ENCODE data around the gene ASXL1. TPM values are rescaled to one million over a fixed set of nuclear protein-coding genes. Genes with fewer than 3 reads are reported as not detected.

Gene ASXL1
- total and polyA plus RNA-seq, 9 of the 15 experiments (the other 6 are each of a cell fraction or from before 2014, with no cell fraction given), result 6.5 to 65.3 (median 32.3) TPM

GRCh38 chr20:32319100-32319499 is 39.0 kb upstream of the ASXL1 start:
- 73% methylated on average over 6 of the region's 6 CpGs for WGBS (ENCODE audit: insufficient coverage, low coverage, missing lambda C conversion rate)
- H3K36me3 ChIP-seq (ENCODE audit: control insufficient read depth, insufficient read depth, low read length), result peaks cover 13% of the 10 kb centered on the region; the same call in 2 of the 3 replicates

GRCh38 chr20:32320305-32320704 is 37.8 kb upstream of the ASXL1 start:
- Histone ChIP-seq H3K9ac (ENCODE audit: insufficient read depth in 1 of 2, low read depth in 2 of 2, low read length in 2 of 2) (no peak overlapping the region), H3K4me3 (no peak overlapping the region), H3K27me3 (ENCODE audit: control insufficient read depth in 2 of 2, insufficient read depth in 2 of 2, low read length in 2 of 2) (no peaks in the 10 kb centered on the region), H4K20me1 (replicated peaks; ENCODE audit: control insufficient read depth, insufficient read depth, low read length) (no peaks in the 10 kb centered on the region), H3K9me1 (ENCODE audit: control insufficient read depth, insufficient read depth, low read length) (no peaks in the 10 kb centered on the region), H2AFZ (ENCODE audit: low read depth, low read length) (no peak overlapping the region), H3K4me1 (replicated peaks in 1 of 2; ENCODE audit: control insufficient read depth in 2 of 2, insufficient read depth in 2 of 2, low read length in 2 of 2) (peaks cover 4 to 6% of the 10 kb centered on the region in 2 experiments), H3K9me3 (replicated peaks; ENCODE audit: control insufficient read depth, insufficient read depth, low read depth, low read length) (no peaks in the 10 kb centered on the region), H3K4me2 (ENCODE audit: insufficient read depth, low read length) (no peak overlapping the region), H3K27ac (ENCODE audit: extremely low read depth, low read depth, low read length) (no peak overlapping the region), H3K79me2 (ENCODE audit: control insufficient read depth, insufficient read depth, low read length) (no peaks in the 10 kb centered on the region), H3K36me3 (ENCODE audit: control insufficient read depth, insufficient read depth, low read length) (peaks cover 13% of the 10 kb centered on the region; the same call in 2 of the 3 replicates)
- TF ChIP-seq MTA3 (IDR thresholded peaks at IDR 0.05; ENCODE audit: borderline replicate concordance) (no peak), PKNOX1 (IDR thresholded peaks at IDR 0.05) (peak; percentile 76)
- intact Hi-C loops (cut with micrococcal nuclease) (no loop called here), in situ Hi-C loops (cut with MboI) (no loop called here)
- DNase-seq (ENCODE audit: extremely low read depth in 1 of 4, low spot score in 3 of 4) (no peak), FAIRE-seq (no peak), ATAC-seq (no peak)
- 57% methylated on average over 1 of the region's 1 CpG for WGBS (ENCODE audit: insufficient coverage, low coverage, missing lambda C conversion rate)
- POLR2A ChIA-PET, result no interaction called here
- CTCF ChIA-PET (ENCODE audit: low intra/inter-chr PET ratio), result no interaction called here
- BruUV-seq (replicated peaks), result no TSS peak

More at GRCh38 chr20:32319100-32319499, 39.0 kb upstream of the ASXL1 start:
- H3K4me3 ChIP-seq, result no peak overlapping the region
- POLR2A ChIA-PET, result no interaction called here
- CTCF ChIA-PET (ENCODE audit: low intra/inter-chr PET ratio), result no interaction called here
- no peak overlapping the region for H3K9ac ChIP-seq (ENCODE audit: insufficient read depth in 1 of 2, low read depth in 2 of 2, low read length in 2 of 2)
- H3K9me3 ChIP-seq (replicated peaks; ENCODE audit: control insufficient read depth, insufficient read depth, low read depth, low read length), result no peaks in the 10 kb centered on the region
- H3K27me3 ChIP-seq (ENCODE audit: control insufficient read depth in 2 of 2, insufficient read depth in 2 of 2, low read length in 2 of 2), result no peaks in the 10 kb centered on the region
- FAIRE-seq, result no peak
- no peak for ATAC-seq
- no peak overlapping the region for H2AFZ ChIP-seq (ENCODE audit: low read depth, low read length)
- intact Hi-C loops (cut with micrococcal nuclease), result no loop called here
- H3K4me2 ChIP-seq (ENCODE audit: insufficient read depth, low read length), result no peak overlapping the region
- no peaks in the 10 kb centered on the region for H3K4me1 ChIP-seq (replicated peaks in 1 of 2; ENCODE audit: control insufficient read depth in 2 of 2, insufficient read depth in 2 of 2, low read length in 2 of 2)
- no peak for TF ChIP-seq CEBPG (CRISPR knock-in tag; IDR thresholded peaks at IDR 0.05)
- no peak for TF ChIP-seq CEBPG (tag; conservative IDR thresholded peaks at IDR 0.05 in 1 of 2, IDR thresholded peaks at IDR 0.05 in 1 of 2)
- TF ChIP-seq IFI16 (CRISPR knock-in tag; IDR thresholded peaks at IDR 0.05), result no peak
- TF ChIP-seq ZNF253 (CRISPR knock-in tag; conservative IDR thresholded peaks at IDR 0.05), result no peak
- no peak for TF ChIP-seq C11orf30 (IDR thresholded peaks at IDR 0.05; ENCODE audit: low read depth)
- no peak for TF ChIP-seq SIN3A (IDR thresholded peaks at IDR 0.05; ENCODE audit: borderline replicate concordance in 2 of 2, control insufficient read depth in 1 of 2, low read depth in 2 of 2, low read length in 2 of 2)
- TF ChIP-seq ZNF140 (CRISPR knock-in tag; IDR thresholded peaks at IDR 0.05), result no peak
- TF ChIP-seq TRIM28 (IDR thresholded peaks at IDR 0.05), result no peak
- no peak for TF ChIP-seq ZNF197 (CRISPR knock-in tag; IDR thresholded peaks at IDR 0.05; ENCODE audit: low read depth)
- TF ChIP-seq BRCA1 (IDR thresholded peaks at IDR 0.05), result no peak
- no peak for TF ChIP-seq BRCA1 (CRISPR knock-in tag; IDR thresholded peaks at IDR 0.05)
- TF ChIP-seq ZNF316 (IDR thresholded peaks at IDR 0.05), result no peak
- no peak for TF ChIP-seq ZNF584 (CRISPR knock-in tag; IDR thresholded peaks at IDR 0.05; ENCODE audit: low read depth)
- no peak for TF ChIP-seq TAF7 (tag; IDR thresholded peaks at IDR 0.05)
- no peaks in the 10 kb centered on the region for H3K79me2 ChIP-seq (ENCODE audit: control insufficient read depth, insufficient read depth, low read length)
- H4K20me1 ChIP-seq (replicated peaks; ENCODE audit: control insufficient read depth, insufficient read depth, low read length), result no peaks in the 10 kb centered on the region
- no peak for DNase-seq (ENCODE audit: extremely low read depth in 1 of 4, low spot score in 3 of 4)
- in situ Hi-C loops (cut with MboI), result no loop called here
- no peaks in the 10 kb centered on the region for H3K9me1 ChIP-seq (ENCODE audit: control insufficient read depth, insufficient read depth, low read length)
- no TSS peak for BruUV-seq (replicated peaks)
- H3K27ac ChIP-seq (ENCODE audit: extremely low read depth, low read depth, low read length), result no peak overlapping the region
